Skeletal muscle cell (primary cell): ENCODE data around the gene RAP1GAP2.

ENCODE experiments used
- DNase-seq: peaks from one replicate; pipeline ENCODE4 v3.0.0-alpha.2; 2010; ENCODE audit warnings: low read depth
- H3K4me3 ChIP-seq: 2 replicates; pipeline ENCODE4 v1.5.1; 2011; ENCODE audit warnings: low read depth, mild to moderate bottlenecking, control low read depth, low read length, moderate library complexity

The RAP1GAP2 gene

GRCh38 chr17:3002538-3003295 lies 206.5 kb downstream of the RAP1GAP2 start:
- DNase-seq = no peak

GRCh38 chr17:3003296-3004149 lies 207.3 kb downstream of the RAP1GAP2 start:
- no peak for DNase-seq
- no peak overlapping the region for H3K4me3 ChIP-seq

More at GRCh38 chr17:3002538-3003295, 206.5 kb downstream of the RAP1GAP2 start:
- H3K4me3 ChIP-seq = no peak overlapping the region

DNA sequence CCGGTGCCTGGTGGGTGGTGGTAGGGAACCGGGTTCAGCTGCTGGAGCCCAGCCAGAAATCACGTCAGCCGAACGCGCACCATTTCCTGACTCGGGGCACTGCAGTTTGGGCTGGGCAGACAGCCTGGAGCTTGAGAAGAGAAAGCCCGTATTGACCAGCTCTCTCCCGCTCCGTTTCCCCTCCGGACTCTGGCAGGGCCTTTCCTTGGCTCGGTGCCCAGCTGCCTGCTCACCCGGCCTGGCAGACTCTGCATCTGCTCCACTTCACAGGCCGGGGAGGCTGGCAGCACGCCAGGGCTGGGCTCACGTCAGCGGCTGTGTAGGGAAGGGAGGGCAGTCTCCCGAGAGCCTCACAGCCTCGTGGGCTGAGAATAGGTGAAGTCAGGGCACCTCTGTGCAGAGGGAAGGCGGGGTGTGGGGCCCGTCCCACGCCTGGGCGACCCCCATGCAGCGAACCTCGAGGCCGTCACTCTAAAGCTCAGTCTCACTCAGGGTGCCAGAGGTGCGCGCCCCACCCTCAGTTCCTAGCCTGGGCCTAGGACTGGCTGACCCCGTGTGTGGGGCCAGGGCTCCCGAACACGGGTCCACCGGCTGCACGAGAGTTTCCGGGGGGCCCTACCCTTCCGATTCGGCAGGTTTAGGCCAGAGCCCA lies 208.0 kb downstream of the RAP1GAP2 start:
- DNase-seq = peak; percentile 97
- no peak overlapping the region for H3K4me3 ChIP-seq

DNA sequence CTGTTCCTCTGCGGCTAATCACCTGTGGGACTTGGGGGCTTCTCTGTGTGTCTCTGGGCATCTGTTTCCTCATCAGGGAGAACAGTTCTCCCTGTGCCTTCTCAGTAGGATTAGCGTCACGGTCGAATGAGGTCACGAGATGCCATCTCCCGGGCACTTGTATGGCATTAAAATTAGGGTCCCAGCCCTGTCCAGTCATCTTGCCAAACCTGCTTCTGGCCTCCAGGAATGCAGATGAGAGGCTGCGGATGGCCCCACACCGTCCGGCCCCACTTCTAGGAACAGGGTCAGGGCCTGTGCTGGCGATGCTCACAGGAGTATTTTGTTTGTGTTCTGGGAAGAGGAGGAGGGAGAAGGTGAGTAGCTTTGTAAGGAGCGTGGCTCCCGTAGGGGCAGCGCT lies 208.7 kb downstream of the RAP1GAP2 start:
- DNase-seq = no peak
- H3K4me3 ChIP-seq = no peak overlapping the region

GRCh38 chr17:3005696-3006095 lies 209.5 kb downstream of the RAP1GAP2 start:
- H3K4me3 ChIP-seq = no peak overlapping the region
- no peak for DNase-seq

DNA sequence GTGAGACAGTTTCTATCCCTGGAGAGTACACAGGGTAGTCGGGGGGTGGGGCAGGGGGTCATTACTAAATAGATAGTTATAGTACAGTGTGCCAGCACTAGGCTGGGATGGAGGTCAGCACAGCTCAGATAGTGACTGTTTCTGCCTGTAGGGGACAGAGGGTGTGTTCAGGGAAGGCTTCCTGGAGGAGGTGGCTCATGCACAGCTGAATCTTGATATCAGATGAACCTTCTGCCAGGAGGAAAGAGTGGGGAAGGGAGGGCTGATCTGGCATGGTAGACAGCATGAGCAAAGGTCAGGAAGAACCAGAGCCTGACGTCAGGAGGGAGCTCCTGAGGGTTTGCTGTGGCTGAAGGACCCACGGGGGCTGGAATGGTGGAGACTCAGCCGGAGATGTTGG lies 210.6 kb downstream of the RAP1GAP2 start:
- H3K4me3 ChIP-seq = no peak overlapping the region
- no peak for DNase-seq

GRCh38 chr17:3007651-3008121 lies 211.4 kb downstream of the RAP1GAP2 start:
- no peak overlapping the region for H3K4me3 ChIP-seq
- DNase-seq = no peak

DNA sequence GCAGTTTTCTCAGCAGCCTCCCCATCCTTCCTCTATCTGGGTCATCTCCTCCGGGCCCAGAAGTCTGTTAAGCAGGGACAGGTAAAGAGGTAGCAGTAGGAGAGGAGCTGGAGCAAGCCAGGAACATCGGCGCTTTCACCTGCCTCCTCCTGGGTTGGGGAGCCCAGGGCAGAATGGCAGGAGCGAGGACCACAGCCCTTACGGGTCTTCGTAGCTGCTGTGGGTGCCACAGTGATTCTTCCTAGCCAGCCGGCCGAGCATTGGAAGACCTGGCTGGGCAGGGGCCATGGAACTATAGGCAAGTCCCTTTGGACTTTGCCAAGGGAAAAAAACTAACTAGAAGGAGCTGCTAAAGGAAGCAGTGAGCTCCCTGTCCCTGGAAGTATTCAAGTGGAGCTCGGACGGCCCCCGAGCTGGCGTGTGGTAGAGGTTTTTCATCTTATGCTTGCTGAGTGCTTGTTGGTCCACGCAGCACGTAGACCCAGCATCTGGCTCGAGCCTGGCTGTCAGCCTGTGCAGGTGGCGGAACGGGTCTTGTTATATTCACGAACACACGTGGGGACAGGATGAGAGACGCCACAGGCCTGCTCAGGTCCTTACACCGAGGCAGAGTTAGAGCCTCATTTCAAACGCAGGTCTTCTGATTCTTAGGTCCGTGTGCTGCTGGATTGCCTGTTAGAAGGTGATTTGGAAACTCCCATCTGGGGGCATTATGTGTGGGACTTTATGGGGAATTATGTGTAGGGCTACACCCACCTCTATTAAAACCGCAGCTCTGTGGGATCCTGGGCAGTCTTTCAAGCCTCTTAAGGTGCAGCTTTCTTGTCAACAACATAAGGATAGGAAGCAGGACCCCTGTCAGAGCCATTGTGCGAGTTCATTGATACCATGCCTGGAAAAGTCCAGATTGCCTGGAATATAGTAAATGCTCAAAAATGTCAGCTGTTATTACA lies 212.4 kb downstream of the RAP1GAP2 start:
- H3K4me3 ChIP-seq = no peak overlapping the region
- DNase-seq = no peak

GRCh38 chr17:3009411-3009920 lies 213.2 kb downstream of the RAP1GAP2 start:
- DNase-seq = no peak
- no peak overlapping the region for H3K4me3 ChIP-seq

DNA sequence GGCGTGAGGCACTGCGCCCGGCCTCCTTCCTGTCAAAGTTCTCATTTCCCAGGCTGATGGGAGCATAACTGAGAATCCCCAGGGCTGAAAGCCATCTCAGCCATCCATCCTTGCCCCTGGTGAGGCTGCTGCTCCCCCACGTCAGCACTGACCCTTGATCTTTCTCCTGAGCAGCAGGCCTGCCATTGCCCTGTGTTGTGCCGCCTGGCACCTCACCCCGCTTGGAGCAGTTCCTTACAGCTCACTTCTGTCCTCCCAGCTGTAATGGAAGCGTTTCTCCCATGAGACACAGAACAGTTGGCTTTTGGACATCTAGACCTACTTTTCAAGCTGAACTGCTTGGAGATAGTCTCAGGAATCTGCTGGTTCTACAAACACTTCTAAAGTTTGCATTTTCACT lies 215.7 kb downstream of the RAP1GAP2 start:
- H3K4me3 ChIP-seq = no peak overlapping the region
- DNase-seq = no peak

GRCh38 chr17:3012926-3013581 lies 216.8 kb downstream of the RAP1GAP2 start:
- H3K4me3 ChIP-seq = no peak overlapping the region
- DNase-seq = no peak

- DNase-seq = no peak
- no peak overlapping the region for H3K4me3 ChIP-seq
Observed at GRCh38 chr17:3015890-3016289, 219.7 kb downstream of the RAP1GAP2 start.

- DNase-seq = no peak
- no peak overlapping the region for H3K4me3 ChIP-seq
Observed at GRCh38 chr17:3017936-3018335, 221.7 kb downstream of the RAP1GAP2 start.

GRCh38 chr17:3019761-3020160 lies 223.5 kb downstream of the RAP1GAP2 start:
- DNase-seq = no peak

DNA sequence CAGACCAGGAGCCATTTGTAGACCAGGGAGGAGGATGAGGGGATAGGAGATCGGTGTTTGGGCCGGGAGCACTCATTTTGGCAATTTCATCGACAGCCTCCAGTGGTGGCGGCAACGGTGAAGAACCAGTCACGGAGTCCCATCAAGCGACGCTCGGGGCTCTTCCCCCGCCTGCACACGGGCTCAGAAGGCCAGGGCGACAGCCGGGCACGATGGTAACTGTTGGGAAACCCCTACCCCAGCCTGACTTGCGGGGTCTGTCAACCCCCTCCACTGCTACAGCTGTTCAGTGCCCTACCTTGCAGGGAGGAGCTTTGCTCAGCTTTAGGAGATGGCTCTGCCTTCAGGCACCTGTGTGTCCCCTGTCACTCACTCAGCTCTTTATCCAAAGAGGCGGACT lies 224.1 kb downstream of the RAP1GAP2 start:
- H3K4me3 ChIP-seq = no peak overlapping the region
- DNase-seq = no peak

More at GRCh38 chr17:3019761-3020160, 223.5 kb downstream of the RAP1GAP2 start:
- H3K4me3 ChIP-seq = no peak overlapping the region

GRCh38 chr17:3022197-3022596 lies 226.0 kb downstream of the RAP1GAP2 start:
- no peak for DNase-seq

DNA sequence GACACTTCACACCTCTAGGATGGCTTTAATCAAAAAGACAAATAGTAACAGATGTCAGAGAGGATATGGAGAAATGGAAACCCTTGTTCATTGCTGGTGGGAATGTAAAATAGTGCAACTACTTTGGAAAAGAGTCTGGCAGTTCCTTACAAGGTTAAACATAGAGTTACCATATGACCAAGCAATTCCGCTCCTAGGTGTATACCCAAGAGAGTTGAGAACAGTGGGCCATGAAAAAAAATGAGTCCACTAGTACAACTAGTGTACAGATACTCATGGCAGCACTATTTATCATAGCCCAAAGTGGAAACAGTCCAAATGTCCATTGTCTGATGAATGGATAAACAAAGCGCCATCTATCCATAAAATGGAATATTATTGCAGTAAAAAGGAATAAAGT lies 228.1 kb downstream of the RAP1GAP2 start:
- no peak overlapping the region for H3K4me3 ChIP-seq
- DNase-seq = no peak

More at GRCh38 chr17:3022197-3022596, 226.0 kb downstream of the RAP1GAP2 start:
- H3K4me3 ChIP-seq = no peak overlapping the region

DNA sequence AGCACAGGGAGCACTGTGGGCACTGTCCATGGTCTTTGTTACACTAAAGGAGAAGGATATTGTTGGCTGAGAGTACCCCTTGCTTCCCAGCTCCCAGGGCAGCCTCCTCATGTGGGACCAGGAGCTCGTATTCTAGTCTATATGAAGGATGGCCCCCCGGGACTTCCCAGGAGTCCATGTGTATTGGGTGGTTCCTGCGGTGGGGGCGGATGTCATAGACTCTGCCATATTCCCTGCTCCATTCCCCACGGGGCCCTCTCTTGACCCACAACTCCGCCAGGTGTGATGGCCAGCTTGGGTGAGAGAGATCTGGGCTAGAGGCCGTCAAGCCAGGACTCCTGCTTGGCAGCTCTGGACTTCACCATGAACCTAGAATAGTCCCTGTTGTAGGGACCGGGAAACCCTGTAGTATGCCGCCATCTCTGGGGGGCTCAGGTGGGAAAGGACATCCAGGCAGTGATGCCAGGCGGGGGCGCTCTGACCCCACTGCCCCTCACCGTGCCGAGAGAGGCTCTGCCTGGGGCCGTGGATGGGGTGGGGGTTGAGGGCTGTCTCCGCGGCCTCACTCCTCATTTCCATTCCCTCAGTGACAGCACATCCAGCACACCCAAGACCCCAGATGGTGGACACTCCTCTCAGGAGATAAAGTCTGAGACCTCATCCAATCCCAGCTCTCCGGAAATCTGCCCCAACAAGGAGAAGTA lies 229.3 kb downstream of the RAP1GAP2 start:
- DNase-seq = no peak
- no peak overlapping the region for H3K4me3 ChIP-seq
